Liver (tissue), 9 donors: Measurements from ENCODE around the gene SPECC1L. TPM values are rescaled to one million over a fixed set of nuclear protein-coding genes. Genes with fewer than 3 reads are reported as not detected.

ENCODE experiments used
- DNase-seq: peaks from one replicate; pipeline ENCODE4 v3.0.0-alpha.2; 2017; ENCODE audit warnings: low spot score
- H3K27ac ChIP-seq, 2 donors: one replicate each; pipeline ENCODE4 v1.7.0; 2013; ENCODE audit warnings: inconsistent platforms in 2 of 2, low read length in 2 of 2, control low read depth in 1 of 2, low read depth in 1 of 2, mild to moderate bottlenecking in 1 of 2
- H3K27me3 ChIP-seq, 4 donors: one replicate each; pipeline versions ENCODE4 v1.6.1 to v1.7.0; 2013; ENCODE audit warnings: low read length in 3 of 4, inconsistent platforms in 1 of 4, mild to moderate bottlenecking in 1 of 4, moderate library complexity in 1 of 4; ENCODE audit not compliant: control insufficient read depth in 4 of 4, insufficient read depth in 4 of 4
- H3K36me3 ChIP-seq, 4 donors: one replicate each; pipeline versions ENCODE4 v1.6.1 to v1.7.0; 2013; ENCODE audit warnings: low read length in 3 of 4, mild to moderate bottlenecking in 3 of 4, low read depth in 1 of 4, moderate library complexity in 1 of 4; ENCODE audit not compliant: control insufficient read depth in 4 of 4, insufficient read depth in 3 of 4
- H3K4me1 ChIP-seq, 4 donors: one replicate each; pipeline versions ENCODE4 v1.6.1 to v1.7.0; 2013; ENCODE audit warnings: low read length in 3 of 4, mild to moderate bottlenecking in 3 of 4, moderate library complexity in 1 of 4; ENCODE audit not compliant: control insufficient read depth in 4 of 4, insufficient read depth in 4 of 4
- H3K4me3 ChIP-seq, 3 donors: one replicate each; pipeline versions ENCODE4 v1.6.1 to v1.7.0; 2013; ENCODE audit warnings: low read length in 3 of 3, control low read depth in 1 of 3, low read depth in 1 of 3, mild to moderate bottlenecking in 1 of 3
- H3K9ac ChIP-seq, 2 donors: one replicate each; pipeline ENCODE4 v1.7.0; 2013; ENCODE audit warnings: low read length in 2 of 2, mild to moderate bottlenecking in 2 of 2, moderate library complexity in 2 of 2, control low read depth in 1 of 2, low read depth in 1 of 2
- H3K9me3 ChIP-seq, 4 donors: one replicate each; pipeline versions ENCODE4 v1.6.1 to v1.7.0; 2013; ENCODE audit warnings: low read length in 3 of 4; ENCODE audit not compliant: control insufficient read depth in 4 of 4
- CTCF ChIP-seq: fragments of 150-350 bp; IDR thresholded peaks from 2 replicates; pipeline ENCODE4 v1.5.1; 2017; ENCODE audit warnings: improper control_type of control experiment, low read depth, low read length; ENCODE audit not compliant: missing input control
- FOXA1 ChIP-seq: IDR thresholded peaks from 2 replicates; pipeline ENCODE4 v1.6.1; 2016; ENCODE audit warnings: antibody characterized with exemption
- HNF4G ChIP-seq: IDR thresholded peaks from 2 replicates; pipeline ENCODE4 v1.6.1; 2016; ENCODE audit warnings: antibody characterized with exemption
- NR2F2 ChIP-seq: IDR thresholded peaks from 2 replicates; pipeline ENCODE4 v1.6.1; 2016; ENCODE audit warnings: antibody characterized with exemption
- RXRA ChIP-seq, 2 donors: IDR thresholded peaks; 2 replicates each; pipeline ENCODE4 v1.6.1; 2017 to 2018; ENCODE audit warnings: antibody characterized with exemption in 2 of 2, mild to moderate bottlenecking in 1 of 2
- SP1 ChIP-seq: IDR thresholded peaks from 2 replicates; pipeline ENCODE4 v1.6.1; 2018; ENCODE audit warnings: antibody characterized with exemption, mild to moderate bottlenecking
- YY1 ChIP-seq: IDR thresholded peaks from 2 replicates; pipeline ENCODE4 v1.6.1; 2016; ENCODE audit warnings: antibody characterized with exemption, mild to moderate bottlenecking
- ZBTB33 ChIP-seq: IDR thresholded peaks from 2 replicates; pipeline ENCODE4 v1.6.1; 2016; ENCODE audit warnings: antibody characterized with exemption
- WGBS: extraction: QIAGEN DNeasy Blood & Tissue Kit; methylation state at CpG from one replicate; pipeline ENCODE4 v1.1.7; 2013; 5-methylcytosine and 5-hydroxymethylcytosine counted together
- polyA plus RNA-seq, 2 donors: library from polyadenylated mRNA; stranded (reverse) in 1 of 2; unstranded in 1 of 2; fragments of 200-250 nt in 1 of 2; fragments of >200 nt in 1 of 2; fragmentation: Nextera tagmentation in 1 of 2; extraction: Ambion mirVana in 1 of 2; gene quantifications; one replicate each; pipeline versions ENCODE4 v1.2.1 to v1.2.3, GENCODE V29; 2013 to 2015
- total RNA-seq, 2 donors: library from RNA; depleted of rRNA; stranded (reverse); fragments of >200 nt; gene quantifications; one replicate each; pipeline ENCODE4 v1.2.3, GENCODE V29; 2014
- TF ChIP-seq, protein P1 (sequence below): IDR thresholded peaks from 2 replicates; pipeline ENCODE4 v1.6.1; 2016; ENCODE audit warnings: antibody characterized with exemption, mild to moderate bottlenecking
- donor health status: healthy.
- donor health status: healthy.
- donor health status: healthy.
- donor health status: healthy.
- donor health status: healthy.

The SPECC1L gene
- total and polyA plus RNA-seq, 4 donors: 5.4 to 22.3 (median 12.3) TPM

- Histone ChIP-seq H3K27ac (no peak overlapping the region), H3K9ac (no peak overlapping the region), H3K9me3 (no peaks in the 10 kb centered on the region), H3K4me1 (no peaks in the 10 kb centered on the region), H3K36me3 (peaks cover 0 to 6% (median 3%) of the 10 kb centered on the region in 4 donors), H3K4me3 (no peak overlapping the region), H3K27me3 (no peaks in the 10 kb centered on the region)
- no peak for TF ChIP-seq FOXA1
- DNase-seq: no peak
- 77% methylated on average over 7 of the region's 7 CpGs for WGBS
Measured at GRCh38 chr22:24390576-24390975, 119.9 kb downstream of the SPECC1L start.

DNA sequence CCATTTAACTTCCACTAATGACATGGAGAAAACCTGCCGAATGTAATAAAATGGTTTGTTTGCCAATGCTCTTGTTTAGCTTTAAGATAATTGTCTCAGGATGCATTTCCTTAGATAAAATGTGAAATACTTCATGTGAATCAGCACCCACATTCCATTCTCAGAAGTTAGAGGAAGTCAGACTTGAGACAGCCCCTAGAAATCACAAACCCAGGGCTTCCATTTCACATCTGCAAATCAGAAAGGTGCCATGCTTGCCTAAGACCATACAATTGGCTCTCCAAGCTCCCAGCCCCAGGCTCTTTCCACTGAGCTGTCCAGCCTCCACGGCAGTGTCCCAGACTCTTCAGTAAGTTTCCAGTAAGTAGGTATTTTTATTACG lies 121.2 kb downstream of the SPECC1L start:
- no peaks in the 10 kb centered on the region for H3K4me1 ChIP-seq
- DNase-seq: no peak
- no peak overlapping the region for H3K27ac ChIP-seq
- 82% methylated on average over 3 of the region's 3 CpGs for WGBS
- no peak overlapping the region for H3K9ac ChIP-seq
- H3K27me3 ChIP-seq: no peaks in the 10 kb centered on the region
- H3K9me3 ChIP-seq: no peaks in the 10 kb centered on the region
- TF ChIP-seq HNF4G (no peak), ZBTB33 (no peak), NR2F2 (no peak), YY1 (no peak), RXRA (IDR thresholded peaks at IDR 0.05) (no peak), CTCF (no peak), SP1 (no peak), FOXA1 (no peak)
- TF ChIP-seq, protein P1, sequence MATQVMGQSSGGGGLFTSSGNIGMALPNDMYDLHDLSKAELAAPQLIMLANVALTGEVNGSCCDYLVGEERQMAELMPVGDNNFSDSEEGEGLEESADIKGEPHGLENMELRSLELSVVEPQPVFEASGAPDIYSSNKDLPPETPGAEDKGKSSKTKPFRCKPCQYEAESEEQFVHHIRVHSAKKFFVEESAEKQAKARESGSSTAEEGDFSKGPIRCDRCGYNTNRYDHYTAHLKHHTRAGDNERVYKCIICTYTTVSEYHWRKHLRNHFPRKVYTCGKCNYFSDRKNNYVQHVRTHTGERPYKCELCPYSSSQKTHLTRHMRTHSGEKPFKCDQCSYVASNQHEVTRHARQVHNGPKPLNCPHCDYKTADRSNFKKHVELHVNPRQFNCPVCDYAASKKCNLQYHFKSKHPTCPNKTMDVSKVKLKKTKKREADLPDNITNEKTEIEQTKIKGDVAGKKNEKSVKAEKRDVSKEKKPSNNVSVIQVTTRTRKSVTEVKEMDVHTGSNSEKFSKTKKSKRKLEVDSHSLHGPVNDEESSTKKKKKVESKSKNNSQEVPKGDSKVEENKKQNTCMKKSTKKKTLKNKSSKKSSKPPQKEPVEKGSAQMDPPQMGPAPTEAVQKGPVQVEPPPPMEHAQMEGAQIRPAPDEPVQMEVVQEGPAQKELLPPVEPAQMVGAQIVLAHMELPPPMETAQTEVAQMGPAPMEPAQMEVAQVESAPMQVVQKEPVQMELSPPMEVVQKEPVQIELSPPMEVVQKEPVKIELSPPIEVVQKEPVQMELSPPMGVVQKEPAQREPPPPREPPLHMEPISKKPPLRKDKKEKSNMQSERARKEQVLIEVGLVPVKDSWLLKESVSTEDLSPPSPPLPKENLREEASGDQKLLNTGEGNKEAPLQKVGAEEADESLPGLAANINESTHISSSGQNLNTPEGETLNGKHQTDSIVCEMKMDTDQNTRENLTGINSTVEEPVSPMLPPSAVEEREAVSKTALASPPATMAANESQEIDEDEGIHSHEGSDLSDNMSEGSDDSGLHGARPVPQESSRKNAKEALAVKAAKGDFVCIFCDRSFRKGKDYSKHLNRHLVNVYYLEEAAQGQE: no peak
- no peak overlapping the region for H3K4me3 ChIP-seq
- peaks cover 0 to 13% (median 7%) of the 10 kb centered on the region in 4 donors for H3K36me3 ChIP-seq

DNA sequence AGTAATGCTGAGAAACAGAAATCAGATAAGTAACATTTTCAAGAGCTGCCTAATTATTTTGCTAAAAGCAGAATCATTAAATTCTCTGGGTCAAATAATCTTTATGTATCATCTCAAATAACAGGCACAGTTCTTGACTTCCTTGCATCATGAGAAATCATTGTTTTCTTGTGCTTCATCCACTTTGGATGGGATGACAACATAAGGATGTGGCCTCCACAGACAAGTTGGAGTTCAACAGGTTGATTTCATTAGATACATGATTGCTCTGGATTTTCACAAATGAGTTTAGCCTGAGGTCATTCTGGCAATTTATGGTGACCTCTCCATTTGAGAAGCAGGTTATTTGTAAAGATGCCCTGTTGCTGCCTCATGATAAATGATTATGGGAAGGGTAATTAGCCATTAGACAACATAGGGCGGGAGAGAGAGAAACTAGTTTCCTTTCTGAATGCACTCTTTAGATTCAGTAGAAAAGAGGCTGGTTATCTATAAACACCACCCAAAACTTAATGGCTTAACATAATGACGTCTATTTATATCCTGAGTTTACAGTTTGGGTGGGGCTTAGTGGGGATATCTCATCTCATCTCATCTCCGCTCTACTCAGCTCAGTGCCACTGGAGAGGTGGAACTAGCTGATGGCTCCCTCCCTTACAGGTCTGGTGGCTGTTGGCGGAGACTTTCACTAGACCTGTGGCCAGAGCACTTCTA lies 121.7 kb downstream of the SPECC1L start:
- TF ChIP-seq SP1: no peak
- WGBS: 89% methylated on average over 4 of the region's 4 CpGs
- Histone ChIP-seq H3K27me3 (no peaks in the 10 kb centered on the region), H3K36me3 (peaks cover 2 to 16% (median 8%) of the 10 kb centered on the region in 4 donors), H3K4me3 (no peak overlapping the region), H3K9me3 (no peaks in the 10 kb centered on the region), H3K9ac (no peak overlapping the region), H3K4me1 (no peaks in the 10 kb centered on the region), H3K27ac (no peak overlapping the region)
- no peak for DNase-seq
